HG03139 (cell line): ENCODE results near the gene FAM151B.

Experiments
- ATAC-seq: cut with Tn5 transposase; IDR thresholded peaks from one replicate; pipeline ENCODE4 v1.9.1; 2021; ENCODE audit not compliant: unreplicated experiment

The FAM151B gene

DNA sequence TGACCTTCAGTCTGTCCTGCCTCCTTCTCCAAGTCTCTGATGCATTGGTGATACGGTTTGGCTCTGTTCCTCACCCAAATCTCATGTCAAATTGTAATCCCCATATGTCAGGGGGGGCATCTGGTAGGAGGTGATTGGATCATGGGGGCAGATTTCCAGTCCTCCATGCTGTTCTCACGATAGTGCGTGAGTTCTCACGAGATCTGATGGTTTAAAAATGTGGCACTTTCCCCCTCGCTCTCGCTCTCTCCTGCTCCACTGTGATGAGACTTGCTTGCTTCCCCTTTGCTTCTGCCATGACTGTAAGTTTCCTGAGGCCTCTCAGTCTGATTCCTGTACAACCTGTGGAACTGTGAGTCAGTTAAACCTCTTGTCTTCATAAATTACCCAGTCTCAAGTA is 96.9 kb downstream of the FAM151B start:
- no peak for ATAC-seq

DNA sequence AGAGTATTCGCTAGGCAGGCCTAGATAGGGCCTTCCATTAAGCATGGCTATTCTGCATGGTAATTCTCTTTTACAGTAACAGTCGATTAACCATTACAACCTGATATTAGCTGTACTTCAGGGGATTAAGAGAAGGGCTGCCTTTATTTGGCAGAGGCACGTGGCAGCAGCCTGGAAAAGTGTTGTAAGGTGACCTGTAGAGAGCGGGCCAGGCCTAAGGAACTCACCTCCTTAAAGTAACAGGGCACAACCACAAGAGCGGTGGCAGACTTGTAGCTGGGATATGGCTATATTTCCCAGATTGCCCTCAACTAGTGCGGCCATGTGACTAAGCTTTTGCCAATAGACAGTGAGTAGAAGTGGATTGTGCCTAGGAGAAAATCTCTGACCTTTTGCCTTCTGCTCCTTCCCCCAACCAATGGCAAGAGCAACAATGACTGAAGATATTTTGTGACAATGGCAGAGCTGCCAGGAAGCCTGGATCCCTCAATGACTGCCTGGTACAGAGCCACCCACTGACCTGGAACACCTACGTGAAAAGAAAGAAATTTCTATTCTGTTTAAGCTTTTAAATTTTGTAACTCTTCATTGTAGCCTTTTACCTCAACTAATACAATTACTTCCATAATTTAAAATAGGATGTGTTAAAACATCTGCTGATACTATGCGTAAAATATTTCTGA is 101.1 kb downstream of the FAM151B start:
- ATAC-seq = no peak

- no peak for ATAC-seq
These were observed 102.9 kb downstream of the FAM151B start for GRCh38 chr5:80590766-80591165.

GRCh38 chr5:80591352-80591751 is 103.5 kb downstream of the FAM151B start:
- ATAC-seq = no peak

GRCh38 chr5:80592105-80592504 is 104.2 kb downstream of the FAM151B start:
- ATAC-seq = no peak
